Mucosa of descending colon (tissue), 3 donors: ENCODE measurements around the gene FAM193B. TPM values are rescaled to one million over a fixed set of nuclear protein-coding genes. Genes with fewer than 3 reads are reported as not detected.

Source experiments
- ATAC-seq: fragments of 200-7000 bp; cut with Tn5 transposase; one replicate; pipeline ENCODE4 v1.9.1; 2020; ENCODE audit warnings: mild to moderate bottlenecking, moderate library complexity
- DNase-seq, 3 donors: peaks; one replicate each; pipeline ENCODE4 v3.0.0-alpha.2; 2020
- H3K36me3 ChIP-seq: fragments of 200-600 bp; one replicate; pipeline ENCODE4 v1.8.0; 2021; ENCODE audit warnings: low read depth, mild to moderate bottlenecking
- H3K4me1 ChIP-seq: fragments of 200-600 bp; one replicate; pipeline ENCODE4 v1.8.0; 2021; ENCODE audit warnings: low read depth, mild to moderate bottlenecking
- H3K4me3 ChIP-seq: fragments of 200-600 bp; one replicate; pipeline ENCODE4 v1.8.0; 2021; ENCODE audit warnings: mild to moderate bottlenecking
- H3K9me3 ChIP-seq: fragments of 200-600 bp; one replicate; pipeline ENCODE4 v1.8.0; 2021; ENCODE audit warnings: mild to moderate bottlenecking
- intact Hi-C, 2 donors: fragments of 100-400 bp; cut with DNase I in 1 of 2; cut with micrococcal nuclease in 1 of 2; formaldehyde crosslinking; loops; one replicate each; pipeline versions ENCODE4 v1.11.0 to v1.11.1; 2022; cut with DNase I, micrococcal nuclease
- total RNA-seq, 3 donors: library from RNA; stranded (reverse); fragmentation: NEBNext Ultra II Directional in 2 of 3; extraction: Animal tissue kit (Norgen Biotek cat#: 25700) in 2 of 3; gene quantifications; one replicate each; pipeline versions ENCODE4 v1.2.1 to v1.2.4, GENCODE V29; 2021 to 2023
- TF ChIP-seq, protein P1 (sequence below): fragments of 200-600 bp; IDR thresholded peaks from one replicate; pipeline ENCODE4 v1.8.0; 2022; ENCODE audit warnings: antibody characterized with exemption, mild to moderate bottlenecking
- donor health status: DM: no; HTN: no; CAD: no; lungs with moderate emphysema.
- donor health status: DM: no; HTN: no; CAD: no.
- donor health status: DM: no; HTN: yes; CAD: no.

Gene FAM193B
- total RNA-seq, 3 donors from 2014 or later: 57.7 to 83.9 (median 75.2) TPM

DNA sequence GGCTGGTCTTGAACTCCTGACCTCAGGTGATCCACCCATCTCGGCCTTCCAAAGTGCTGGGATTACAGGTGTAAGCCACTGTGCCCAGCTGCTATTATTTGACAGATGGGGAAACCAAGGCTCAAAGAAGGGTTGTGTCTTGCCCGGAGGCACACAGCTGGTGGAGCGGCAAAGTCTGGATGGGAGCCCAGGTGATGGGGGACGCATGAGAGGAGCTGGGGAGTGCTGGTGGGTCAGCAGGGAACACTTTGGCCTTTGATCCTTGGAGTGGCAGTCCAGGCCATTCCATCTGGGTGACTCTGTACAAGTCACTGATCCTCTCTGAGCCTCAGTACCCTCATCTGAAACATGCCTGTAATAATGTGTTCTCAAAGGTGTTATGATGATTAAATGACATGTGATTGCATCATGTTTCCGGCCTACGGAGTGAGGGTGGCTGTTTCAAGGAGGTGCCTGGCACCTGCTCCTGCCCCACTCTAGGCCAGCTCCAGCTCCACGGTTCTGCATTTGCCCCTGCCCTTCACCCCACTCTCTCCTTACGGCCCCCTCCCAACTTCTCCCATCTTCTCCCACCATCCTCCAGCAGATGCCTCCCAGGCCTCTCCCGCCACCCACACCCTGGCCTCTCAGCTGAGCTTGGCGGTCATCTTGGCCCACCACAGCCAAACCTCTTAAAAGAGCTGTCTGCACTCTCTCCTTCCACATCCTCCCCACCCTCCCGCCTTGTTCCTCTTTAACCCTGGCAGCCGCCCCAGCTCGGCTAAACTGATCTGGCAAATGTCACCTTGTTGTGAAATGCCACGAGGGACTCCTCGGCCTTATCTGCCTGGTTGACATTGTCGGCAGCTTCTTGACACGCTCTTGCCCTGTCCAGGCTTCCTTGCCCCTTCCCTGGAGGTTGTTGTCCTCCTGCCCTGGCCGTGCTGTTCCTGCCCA lies 75.4 kb downstream of the FAM193B start:
- Histone ChIP-seq H3K4me3 (no peak overlapping the region), H3K9me3 (no peaks in the 10 kb centered on the region), H3K36me3 (no peaks in the 10 kb centered on the region), H3K4me1 (peaks cover 3% of the 10 kb centered on the region)
- intact Hi-C loops: no loop called here
- TF ChIP-seq, protein P1, sequence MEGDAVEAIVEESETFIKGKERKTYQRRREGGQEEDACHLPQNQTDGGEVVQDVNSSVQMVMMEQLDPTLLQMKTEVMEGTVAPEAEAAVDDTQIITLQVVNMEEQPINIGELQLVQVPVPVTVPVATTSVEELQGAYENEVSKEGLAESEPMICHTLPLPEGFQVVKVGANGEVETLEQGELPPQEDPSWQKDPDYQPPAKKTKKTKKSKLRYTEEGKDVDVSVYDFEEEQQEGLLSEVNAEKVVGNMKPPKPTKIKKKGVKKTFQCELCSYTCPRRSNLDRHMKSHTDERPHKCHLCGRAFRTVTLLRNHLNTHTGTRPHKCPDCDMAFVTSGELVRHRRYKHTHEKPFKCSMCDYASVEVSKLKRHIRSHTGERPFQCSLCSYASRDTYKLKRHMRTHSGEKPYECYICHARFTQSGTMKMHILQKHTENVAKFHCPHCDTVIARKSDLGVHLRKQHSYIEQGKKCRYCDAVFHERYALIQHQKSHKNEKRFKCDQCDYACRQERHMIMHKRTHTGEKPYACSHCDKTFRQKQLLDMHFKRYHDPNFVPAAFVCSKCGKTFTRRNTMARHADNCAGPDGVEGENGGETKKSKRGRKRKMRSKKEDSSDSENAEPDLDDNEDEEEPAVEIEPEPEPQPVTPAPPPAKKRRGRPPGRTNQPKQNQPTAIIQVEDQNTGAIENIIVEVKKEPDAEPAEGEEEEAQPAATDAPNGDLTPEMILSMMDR: no peak
- peak; percentile 53 for ATAC-seq
- DNase-seq: peak; percentile 59 to 73 (median 61)

DNA sequence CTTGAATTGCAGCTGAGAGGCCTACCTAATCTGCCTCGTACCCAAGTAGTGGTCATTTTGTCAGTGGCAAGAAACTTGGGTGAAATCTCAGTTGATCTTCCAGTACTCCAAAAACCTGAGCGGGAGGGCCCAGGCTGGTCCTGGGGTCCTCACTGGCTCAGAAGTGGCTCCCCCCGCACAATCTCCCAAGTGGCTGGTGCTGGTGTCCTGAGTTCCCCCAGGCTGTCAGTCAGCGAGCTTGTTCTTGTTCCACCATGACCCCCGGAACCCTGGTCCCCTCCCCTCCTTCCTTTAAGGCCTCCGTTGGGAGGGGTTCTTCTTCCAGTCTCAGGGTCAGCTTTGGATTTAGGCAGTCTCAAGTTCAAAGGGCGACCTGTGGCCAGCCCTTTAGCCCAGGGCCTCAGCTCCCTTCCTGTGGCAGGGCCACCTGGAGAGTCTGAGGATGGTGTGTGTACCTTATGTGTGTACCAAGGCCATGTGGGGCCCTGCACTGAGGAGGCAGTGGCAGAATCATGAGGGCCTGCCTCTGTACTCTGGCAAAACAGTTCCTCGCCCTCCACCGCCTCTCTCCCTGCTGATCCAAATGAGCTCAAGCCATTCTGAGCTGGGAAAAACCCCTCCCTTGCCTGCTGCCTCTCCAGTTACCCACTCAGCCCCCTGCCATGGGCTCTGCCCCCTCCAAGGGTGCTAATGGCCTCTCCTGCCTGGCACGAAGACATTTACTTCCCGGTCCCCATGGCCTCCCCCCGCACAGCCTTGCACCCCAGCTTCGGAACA lies 76.5 kb downstream of the FAM193B start:
- DNase-seq: no peak
- H3K4me1 ChIP-seq: peaks cover 3% of the 10 kb centered on the region
- intact Hi-C loops: no loop called here
- no peaks in the 10 kb centered on the region for H3K36me3 ChIP-seq
- no peaks in the 10 kb centered on the region for H3K9me3 ChIP-seq
- H3K4me3 ChIP-seq: no peak overlapping the region
- no peak for ATAC-seq
- TF ChIP-seq, protein P1: no peak

DNA sequence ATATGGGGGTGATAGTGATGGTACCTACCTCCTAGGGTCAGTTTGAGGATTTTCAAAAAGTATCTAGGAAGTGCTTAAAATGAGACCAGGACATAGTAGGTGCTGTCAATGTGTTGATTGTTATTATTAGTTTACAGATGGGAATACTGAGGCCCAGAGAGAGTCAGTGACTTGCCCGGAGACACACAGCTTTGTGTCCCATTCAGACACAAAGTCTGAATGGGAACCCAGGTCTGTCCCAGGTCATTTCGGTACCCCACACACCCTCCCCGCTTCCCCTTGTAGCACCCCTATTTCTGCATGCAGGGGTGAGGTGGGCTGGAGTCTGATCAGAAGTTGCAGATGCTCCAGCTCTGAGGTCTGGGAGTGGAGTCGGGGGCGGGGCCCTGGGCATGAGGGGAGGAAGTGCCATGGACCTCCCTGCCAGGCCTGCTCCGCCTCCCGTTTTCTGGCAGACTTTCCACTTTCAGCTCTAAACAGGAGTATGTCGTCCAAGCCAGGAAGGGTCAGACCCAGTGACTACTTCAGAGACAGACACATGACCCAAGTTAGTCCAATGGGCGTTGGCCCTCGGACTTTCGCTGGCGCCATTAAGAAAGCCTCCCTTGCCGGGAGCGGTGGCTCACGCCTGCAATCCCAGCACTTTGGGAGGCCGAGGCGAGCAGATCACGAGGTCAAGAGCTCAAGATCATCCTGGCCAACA lies 77.7 kb downstream of the FAM193B start:
- intact Hi-C loops: no loop called here
- TF ChIP-seq, protein P1: no peak
- peaks cover 12% of the 10 kb centered on the region for H3K4me1 ChIP-seq

DNA sequence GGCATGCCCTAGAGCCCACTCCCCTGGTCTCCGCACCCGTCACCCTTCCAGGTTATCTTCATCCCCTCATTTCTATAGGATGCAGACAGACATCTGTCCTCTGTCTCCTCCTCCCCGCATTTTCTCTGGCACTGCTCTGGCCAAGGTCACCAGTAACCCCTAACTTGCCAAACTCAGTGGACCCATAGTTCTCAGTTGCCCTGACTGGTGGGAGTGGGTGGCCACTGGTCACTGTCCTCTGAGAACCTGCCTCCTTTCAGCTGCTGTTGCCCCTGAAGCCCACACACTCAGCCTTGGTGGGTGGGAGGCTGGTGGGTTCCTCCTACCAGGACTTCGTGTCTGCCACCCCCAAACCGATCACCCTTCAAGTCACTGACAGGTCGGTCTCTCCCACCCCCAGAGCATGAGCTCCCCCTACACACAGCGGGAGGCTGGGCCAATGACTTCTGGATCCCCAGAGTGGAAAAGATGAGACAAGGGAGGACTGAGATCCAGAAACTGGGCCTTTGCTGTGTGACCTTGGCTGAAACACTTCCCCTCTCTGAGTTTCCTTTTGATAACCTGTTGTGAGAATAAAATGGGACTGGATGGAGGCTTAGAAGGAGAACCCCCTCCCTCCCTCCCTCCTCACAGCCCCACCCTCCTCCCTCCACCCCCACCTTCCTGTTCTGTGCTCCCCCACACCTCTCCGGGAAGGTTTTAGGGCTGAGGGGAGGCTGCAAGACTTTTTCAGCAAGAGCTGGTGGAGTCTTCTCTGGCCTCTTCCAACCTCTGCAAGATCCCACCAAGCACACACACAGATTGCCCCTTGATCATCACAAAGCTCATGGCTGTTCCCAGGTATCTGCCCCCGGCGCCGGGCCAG lies 78.6 kb downstream of the FAM193B start:
- no peak for ATAC-seq
- Histone ChIP-seq H3K36me3 (no peaks in the 10 kb centered on the region), H3K4me1 (peaks cover 14% of the 10 kb centered on the region), H3K4me3 (no peak overlapping the region), H3K9me3 (no peaks in the 10 kb centered on the region)
- TF ChIP-seq, protein P1: no peak
- DNase-seq: no peak
- intact Hi-C loops: no loop called here

More for the DNA sequence above, 77.7 kb downstream of the FAM193B start:
- Histone ChIP-seq H3K9me3 (no peaks in the 10 kb centered on the region), H3K36me3 (no peaks in the 10 kb centered on the region), H3K4me3 (no peak overlapping the region)
- no peak for ATAC-seq
- DNase-seq: peak in 2 of 3 donors; percentile 44 to 54
